Measurements from ENCODE around the gene TNIK. TPM values are rescaled to one million over a fixed set of nuclear protein-coding genes. Genes with fewer than 3 reads are reported as not detected.

The TNIK gene
- total and polyA plus RNA-seq, 2 of the 4 experiments (the other 2 are of a cell fraction) = 3.4 to 6.3 TPM

GRCh38 chr3:171140246-171140645 lies 320.0 kb downstream of the TNIK start:
- Histone ChIP-seq H4K91ac (ENCODE audit: insufficient read depth, low read depth, low read length) (no peak overlapping the region), H2AK5ac (ENCODE audit: low read depth, low read length) (no peak overlapping the region), H3K4me3 (ENCODE audit: insufficient read depth, low read depth, low read length) (no peak overlapping the region), H2BK20ac (ENCODE audit: low read depth, low read length) (no peak overlapping the region), H4K8ac (ENCODE audit: low read depth in 2 of 2, low read length in 2 of 2) (no peak overlapping the region), H4K20me1 (ENCODE audit: insufficient read depth, low read length) (no peaks in the 10 kb centered on the region), H3K27ac (ENCODE audit: insufficient read depth, low read length) (no peak overlapping the region), H3K9me1 (ENCODE audit: insufficient read depth, low read length) (no peaks in the 10 kb centered on the region; the same call in 1 of the 2 replicates), H3K18ac (ENCODE audit: low read depth, low read length) (no peak overlapping the region), H2BK5ac (ENCODE audit: low read depth, low read length, poor library complexity, severe bottlenecking) (no peak overlapping the region), H3K27me3 (ENCODE audit: control insufficient read depth, insufficient read depth, low read length) (no peaks in the 10 kb centered on the region), H4K5ac (ENCODE audit: low read depth, low read length) (no peak overlapping the region), H3K79me1 (ENCODE audit: low read depth in 1 of 2, low read length in 2 of 2) (no peaks in the 10 kb centered on the region), H2AK9ac (replicated peaks; ENCODE audit: low read depth, low read length, poor library complexity) (no peak overlapping the region), H3K14ac (replicated peaks; ENCODE audit: low read depth, low read length) (no peak overlapping the region), H3K9me3 (ENCODE audit: control insufficient read depth, insufficient read depth, low read length) (no peaks in the 10 kb centered on the region), H3K56ac (ENCODE audit: extremely low read depth, insufficient read depth, low read length) (no peak overlapping the region), H2BK120ac (ENCODE audit: low read depth, low read length) (no peak overlapping the region), H3K36me3 (ENCODE audit: control insufficient read depth, insufficient read depth, low read length) (no peaks in the 10 kb centered on the region; the same call in 1 of the 2 replicates), H3K4me1 (ENCODE audit: control insufficient read depth, insufficient read depth, low read length) (peaks cover 2% of the 10 kb centered on the region; the same call in 1 of the 2 replicates), H2BK15ac (ENCODE audit: low read depth, low read length) (no peak overlapping the region), H3K9ac (ENCODE audit: low read depth, low read length) (no peak overlapping the region), H3K23ac (ENCODE audit: low read depth, low read length) (no peak overlapping the region), H2AFZ (replicated peaks; ENCODE audit: low read length, poor library complexity) (no peak overlapping the region), H3K4ac (ENCODE audit: low read depth, low read length) (no peak overlapping the region), H3K4me2 (ENCODE audit: low read depth, low read length) (no peak overlapping the region)
- TF ChIP-seq RAD21 (IDR thresholded peaks at IDR 0.05; ENCODE audit: low read length) (no peak), SMC3 (IDR thresholded peaks at IDR 0.05; ENCODE audit: low read depth, low read length) (no peak), FOS (IDR thresholded peaks at IDR 0.05; ENCODE audit: low read depth, low read length) (no peak), RCOR1 (IDR thresholded peaks at IDR 0.05; ENCODE audit: insufficient replicate concordance, low read length) (no peak), CEBPB (IDR thresholded peaks at IDR 0.05; ENCODE audit: low read depth, low read length) (no peak), MAZ (IDR thresholded peaks at IDR 0.05; ENCODE audit: borderline replicate concordance, low read depth, low read length) (no peak), CHD1 (IDR thresholded peaks at IDR 0.05; ENCODE audit: low read depth, low read length) (no peak), RFX5 (IDR thresholded peaks at IDR 0.05; ENCODE audit: low read depth, low read length) (no peak), MXI1 (IDR thresholded peaks at IDR 0.05; ENCODE audit: borderline replicate concordance, low read depth, low read length) (no peak), POLR2A (IDR thresholded peaks at IDR 0.05; ENCODE audit: low read depth, low read length) (no peak), NFE2L2 (IDR thresholded peaks at IDR 0.05; ENCODE audit: low read depth, low read length) (no peak), ELK1 (IDR thresholded peaks at IDR 0.05; ENCODE audit: borderline replicate concordance, low read depth, low read length) (no peak), MAFK (IDR thresholded peaks at IDR 0.05; ENCODE audit: low read depth, low read length) (no peak), BHLHE40 (IDR thresholded peaks at IDR 0.05; ENCODE audit: low read depth, low read length) (no peak)
- TF ChIP-seq, protein P1, sequence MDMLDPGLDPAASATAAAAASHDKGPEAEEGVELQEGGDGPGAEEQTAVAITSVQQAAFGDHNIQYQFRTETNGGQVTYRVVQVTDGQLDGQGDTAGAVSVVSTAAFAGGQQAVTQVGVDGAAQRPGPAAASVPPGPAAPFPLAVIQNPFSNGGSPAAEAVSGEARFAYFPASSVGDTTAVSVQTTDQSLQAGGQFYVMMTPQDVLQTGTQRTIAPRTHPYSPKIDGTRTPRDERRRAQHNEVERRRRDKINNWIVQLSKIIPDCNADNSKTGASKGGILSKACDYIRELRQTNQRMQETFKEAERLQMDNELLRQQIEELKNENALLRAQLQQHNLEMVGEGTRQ (IDR thresholded peaks at IDR 0.05; ENCODE audit: low read depth, low read length) = no peak
- TF ChIP-seq, protein P2, sequence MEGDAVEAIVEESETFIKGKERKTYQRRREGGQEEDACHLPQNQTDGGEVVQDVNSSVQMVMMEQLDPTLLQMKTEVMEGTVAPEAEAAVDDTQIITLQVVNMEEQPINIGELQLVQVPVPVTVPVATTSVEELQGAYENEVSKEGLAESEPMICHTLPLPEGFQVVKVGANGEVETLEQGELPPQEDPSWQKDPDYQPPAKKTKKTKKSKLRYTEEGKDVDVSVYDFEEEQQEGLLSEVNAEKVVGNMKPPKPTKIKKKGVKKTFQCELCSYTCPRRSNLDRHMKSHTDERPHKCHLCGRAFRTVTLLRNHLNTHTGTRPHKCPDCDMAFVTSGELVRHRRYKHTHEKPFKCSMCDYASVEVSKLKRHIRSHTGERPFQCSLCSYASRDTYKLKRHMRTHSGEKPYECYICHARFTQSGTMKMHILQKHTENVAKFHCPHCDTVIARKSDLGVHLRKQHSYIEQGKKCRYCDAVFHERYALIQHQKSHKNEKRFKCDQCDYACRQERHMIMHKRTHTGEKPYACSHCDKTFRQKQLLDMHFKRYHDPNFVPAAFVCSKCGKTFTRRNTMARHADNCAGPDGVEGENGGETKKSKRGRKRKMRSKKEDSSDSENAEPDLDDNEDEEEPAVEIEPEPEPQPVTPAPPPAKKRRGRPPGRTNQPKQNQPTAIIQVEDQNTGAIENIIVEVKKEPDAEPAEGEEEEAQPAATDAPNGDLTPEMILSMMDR (conservative IDR thresholded peaks at IDR 0.05; ENCODE audit: low read depth, low read length) = no peak
- intact Hi-C loops (cut with micrococcal nuclease) (no loop called here), dilution Hi-C loops (cut with HindIII; ENCODE audit: low sequenced_read_pairs, unreplicated experiment) (no loop called here), in situ Hi-C loops (cut with MboI; ENCODE audit: low sequenced_read_pairs) (no loop called here)
- DNase-seq = no peak
- WGBS, 2 experiments (ENCODE audit: extremely low coverage in 2 of 2, insufficient read length in 1 of 2) = 91% methylated on average over 10 of the region's 10 CpGs; no CpG with 5 or more reads in 1 of the 2 experiments
- ChIA-PET POLR2A (ENCODE audit: unreplicated experiment) (no interaction called here), CTCF (interaction anchor here (1.2 kb wide), 1 partner anchor 11 kb away, joined by 3 read pairs; no protein-coding TSS in a partner anchor)
- BruUV-seq (replicated peaks) = no TSS peak
- ATAC-seq (ENCODE audit: low read depth) = no peak

Data from IMR-90 (cell line).